Skin epidermis (tissue), 12 donors: ENCODE results near the gene LUZP2.

ENCODE experiments used
- H3K27ac ChIP-seq, 21 experiments: fragments of 200-600 bp; sonication (generic) in 11 of 21; one replicate each; pipeline ENCODE4 v1.5.0; 2020; ENCODE audit warnings: mild to moderate bottlenecking in 3 of 21, inconsistent platforms in 2 of 21, moderate library complexity in 2 of 21
- H3K4me3 ChIP-seq, 7 experiments: fragments of 200-600 bp; sonication (generic) in 2 of 7; one replicate each; pipeline ENCODE4 v1.5.0; 2020; ENCODE audit warnings: inconsistent platforms in 2 of 7, mild to moderate bottlenecking in 2 of 7, moderate library complexity in 1 of 7

Gene LUZP2

DNA sequence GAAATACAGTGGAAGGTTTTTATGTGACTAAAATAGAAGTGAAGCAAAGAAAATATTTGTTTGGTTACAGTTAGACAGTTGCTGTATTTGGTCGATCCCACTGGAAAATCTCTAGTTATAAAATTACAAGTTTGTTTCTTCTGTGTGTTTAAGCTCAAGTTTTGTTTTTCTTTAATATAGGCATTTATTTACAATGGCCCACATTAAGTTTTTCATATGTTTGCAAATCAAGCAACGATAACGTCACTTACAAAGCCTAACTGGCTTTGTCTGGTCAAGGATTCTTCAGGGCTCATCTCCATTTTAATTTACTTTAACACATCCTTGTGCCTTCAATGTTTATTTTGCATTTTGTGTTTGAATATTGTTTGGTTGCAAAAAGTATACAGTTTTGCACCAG is 270.6 kb downstream of the LUZP2 start:
- no peak overlapping the region for H3K4me3 ChIP-seq
- H3K27ac ChIP-seq: no peak overlapping the region

DNA sequence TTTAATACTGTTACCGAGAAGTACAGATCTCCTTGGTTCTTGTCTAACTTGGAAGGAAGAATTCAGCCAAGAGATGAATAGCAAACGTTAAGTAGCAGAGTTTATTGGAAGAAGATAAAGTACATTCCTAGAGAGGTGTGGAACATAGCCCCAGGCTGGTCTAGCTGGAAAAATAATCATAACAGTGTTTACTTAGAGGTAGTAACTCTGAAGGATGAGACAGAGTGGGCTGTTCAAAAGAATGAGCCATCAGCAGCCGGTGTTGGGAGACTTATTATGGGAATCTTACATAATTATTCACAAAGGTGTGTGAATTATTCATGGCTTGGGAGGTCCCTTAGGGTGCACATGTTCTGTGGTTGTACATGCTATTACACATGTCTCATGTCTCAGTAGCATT is 276.5 kb downstream of the LUZP2 start:
- H3K27ac ChIP-seq: no peak overlapping the region
- no peak overlapping the region for H3K4me3 ChIP-seq

DNA sequence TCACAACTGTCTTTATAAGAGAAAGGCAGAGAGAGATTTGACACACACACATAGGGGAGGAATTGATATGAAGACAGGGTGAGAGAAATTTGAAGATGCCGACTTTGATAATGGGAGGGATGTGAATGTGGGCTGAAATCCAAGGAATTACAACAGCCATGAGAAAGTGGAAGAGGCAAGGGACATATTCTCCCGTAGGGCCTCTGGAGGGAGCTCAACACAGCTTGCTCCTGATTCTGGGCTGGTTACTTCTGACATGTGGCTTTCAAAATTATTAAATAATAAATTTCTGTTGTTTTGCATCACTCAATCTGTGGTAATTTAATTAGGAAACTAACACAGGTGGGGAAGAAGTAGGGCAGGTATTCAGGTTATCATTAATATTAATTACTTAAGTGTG is 282.9 kb downstream of the LUZP2 start:
- no peak overlapping the region for H3K27ac ChIP-seq
- no peak overlapping the region for H3K4me3 ChIP-seq

DNA sequence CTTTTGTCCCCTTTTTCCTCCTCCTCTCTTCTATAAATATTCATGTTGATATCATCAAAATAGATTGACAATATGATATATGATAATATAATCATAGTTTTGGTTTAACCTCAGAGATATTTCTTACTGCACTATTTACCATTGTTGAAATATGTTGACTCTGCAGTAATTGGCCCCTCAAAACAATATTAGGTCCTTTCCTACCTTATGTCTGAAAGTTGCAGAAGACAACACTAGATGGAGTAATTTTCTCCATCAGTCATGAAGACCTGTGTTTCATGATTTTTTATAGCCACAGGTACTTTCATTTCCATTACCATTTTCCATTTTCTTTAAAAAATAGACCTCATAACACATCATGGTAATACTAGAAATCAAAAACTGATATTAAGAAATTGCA is 284.4 kb downstream of the LUZP2 start:
- H3K4me3 ChIP-seq: no peak overlapping the region
- H3K27ac ChIP-seq: no peak overlapping the region

DNA sequence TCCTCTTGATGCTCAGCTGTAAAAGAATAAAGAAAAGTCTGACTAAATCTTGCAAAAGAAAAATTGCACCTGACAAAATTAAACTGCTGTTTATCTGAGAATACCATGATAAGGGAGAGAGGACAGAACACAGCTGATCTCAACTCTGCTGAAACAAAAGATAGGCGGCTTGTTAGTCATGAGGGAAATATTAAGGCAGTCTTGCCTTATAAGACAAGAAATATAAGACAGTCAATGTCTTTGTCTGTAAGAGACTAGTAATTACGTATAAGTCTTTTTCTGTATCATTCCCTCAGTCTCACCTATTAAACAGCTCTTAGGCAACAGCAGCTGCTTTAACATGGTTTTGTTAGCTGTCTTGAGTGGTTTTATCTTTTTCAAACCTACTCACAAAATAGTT is 296.6 kb downstream of the LUZP2 start:
- Histone ChIP-seq H3K27ac (no peak overlapping the region), H3K4me3 (no peak overlapping the region)

DNA sequence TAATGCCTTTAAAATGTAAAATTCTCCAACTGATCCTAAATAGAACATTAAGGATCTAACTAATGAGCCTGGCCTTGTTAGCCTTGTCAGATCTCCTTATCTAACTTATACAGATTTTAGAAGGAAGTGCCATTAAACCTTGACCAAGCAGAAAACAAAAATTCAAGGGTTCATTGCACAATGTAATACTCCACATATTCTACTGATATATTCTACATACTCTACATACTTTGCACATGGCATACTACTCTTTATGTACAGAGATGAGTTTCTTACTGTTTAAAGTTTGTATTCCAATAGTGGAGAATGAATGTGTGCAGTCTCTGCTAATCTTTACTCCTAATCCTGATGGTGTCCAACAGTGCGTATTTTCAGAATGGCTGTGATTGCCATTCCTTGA is 297.2 kb downstream of the LUZP2 start:
- Histone ChIP-seq H3K27ac (no peak overlapping the region), H3K4me3 (no peak overlapping the region)

DNA sequence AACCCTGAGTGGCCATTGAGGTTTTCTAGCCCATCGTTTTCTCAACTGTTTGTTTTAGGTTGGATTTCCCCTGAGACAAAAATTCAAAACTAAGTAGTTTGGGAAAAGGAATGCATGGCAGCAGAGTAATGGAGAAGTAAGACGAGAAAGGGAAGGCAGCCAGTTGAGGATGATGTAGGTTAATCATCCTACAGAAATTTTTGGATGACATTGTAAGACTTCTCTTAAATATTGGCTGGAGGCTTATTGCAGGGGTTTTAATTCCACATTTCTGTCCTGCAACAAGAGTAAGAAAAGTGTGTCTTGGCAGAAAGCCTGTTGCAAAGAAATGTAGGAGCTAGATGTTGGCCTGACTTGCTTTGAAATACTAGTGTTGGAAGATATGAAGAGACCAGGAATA is 308.8 kb downstream of the LUZP2 start:
- Histone ChIP-seq H3K4me3 (no peak overlapping the region), H3K27ac (no peak overlapping the region)

DNA sequence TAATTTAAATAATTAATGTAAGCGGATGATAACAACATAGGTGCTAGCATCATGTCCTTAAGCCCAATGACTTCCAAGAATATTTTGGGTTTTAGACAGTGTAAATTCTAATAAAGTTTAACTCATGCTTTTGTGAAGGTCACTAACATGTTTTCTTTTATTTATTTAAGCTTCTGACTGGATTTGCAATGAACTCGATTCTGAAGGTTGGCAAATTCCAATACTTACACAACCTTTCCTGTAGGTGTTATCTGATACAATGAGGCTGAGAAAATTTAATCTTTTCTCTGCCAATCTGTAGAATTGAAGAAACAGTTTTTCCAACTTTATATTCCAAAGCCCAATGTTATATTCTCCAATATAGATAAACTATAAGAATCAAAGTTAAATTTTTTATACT is 311.3 kb downstream of the LUZP2 start:
- Histone ChIP-seq H3K4me3 (no peak overlapping the region), H3K27ac (no peak overlapping the region)

DNA sequence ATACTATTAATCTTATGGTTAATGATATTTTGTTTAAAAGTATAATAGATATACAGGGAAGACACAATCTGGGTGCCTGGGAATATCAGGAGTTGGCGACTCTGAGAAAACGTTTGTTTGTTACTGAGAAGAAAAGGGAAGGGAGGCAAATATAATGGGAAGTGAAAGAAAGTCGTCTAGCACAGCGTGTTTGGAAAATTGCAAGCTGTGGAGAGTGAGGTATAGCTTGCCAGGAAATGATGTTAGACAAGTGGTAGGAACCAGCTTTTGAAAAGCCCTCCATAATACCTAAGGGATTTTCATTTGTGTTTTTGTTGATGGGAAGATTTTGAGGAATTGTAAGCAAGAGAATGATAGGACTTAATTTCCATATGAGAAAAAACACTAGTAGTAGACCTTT is 322.2 kb downstream of the LUZP2 start:
- Histone ChIP-seq H3K27ac (no peak overlapping the region), H3K4me3 (no peak overlapping the region)

DNA sequence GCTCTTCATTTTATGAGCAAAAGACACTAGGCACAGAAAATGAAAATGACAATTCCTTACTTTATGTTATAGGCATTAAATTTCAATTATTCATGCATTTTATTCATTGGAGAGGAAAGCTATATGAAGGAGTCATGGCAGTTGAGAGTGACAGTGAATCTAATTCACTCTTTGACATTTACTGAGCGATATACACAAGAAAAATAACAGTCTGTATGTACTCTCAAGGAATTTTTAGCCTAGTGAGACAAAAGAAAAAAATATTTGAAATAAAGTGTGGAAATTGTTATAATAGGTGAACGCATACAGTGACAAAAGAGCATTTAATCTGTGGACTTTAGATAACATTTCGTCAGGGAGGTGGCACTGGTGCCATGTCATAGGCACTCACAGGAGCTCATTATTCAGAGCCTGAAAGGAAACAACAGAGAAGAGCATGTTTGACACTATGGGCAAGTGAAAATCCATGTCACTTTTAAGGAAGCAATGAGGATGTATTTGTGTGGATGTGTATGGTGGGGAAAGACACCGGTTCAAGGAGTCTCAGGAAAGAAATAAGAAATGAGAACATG is 323.1 kb downstream of the LUZP2 start:
- H3K4me3 ChIP-seq: no peak overlapping the region
- no peak overlapping the region for H3K27ac ChIP-seq

DNA sequence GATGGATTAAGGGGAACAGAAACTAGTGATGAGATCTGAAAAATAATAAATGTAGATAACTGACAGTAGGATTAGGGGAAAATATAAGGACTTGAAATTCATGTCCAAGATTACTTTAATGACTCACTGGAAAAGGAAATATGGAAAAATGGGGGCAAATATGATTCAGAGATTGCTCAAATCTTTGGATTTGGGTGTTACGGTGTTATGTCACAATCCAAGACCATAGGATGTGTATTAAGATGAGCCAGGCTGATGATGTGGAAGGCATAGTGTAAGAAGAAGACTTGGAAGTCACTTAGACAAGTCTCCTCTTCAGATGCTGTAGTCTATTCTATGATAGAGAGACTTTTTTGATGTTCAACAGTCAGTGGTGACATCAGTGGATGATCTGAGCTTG is 323.7 kb downstream of the LUZP2 start:
- H3K27ac ChIP-seq: no peak overlapping the region
- no peak overlapping the region for H3K4me3 ChIP-seq

DNA sequence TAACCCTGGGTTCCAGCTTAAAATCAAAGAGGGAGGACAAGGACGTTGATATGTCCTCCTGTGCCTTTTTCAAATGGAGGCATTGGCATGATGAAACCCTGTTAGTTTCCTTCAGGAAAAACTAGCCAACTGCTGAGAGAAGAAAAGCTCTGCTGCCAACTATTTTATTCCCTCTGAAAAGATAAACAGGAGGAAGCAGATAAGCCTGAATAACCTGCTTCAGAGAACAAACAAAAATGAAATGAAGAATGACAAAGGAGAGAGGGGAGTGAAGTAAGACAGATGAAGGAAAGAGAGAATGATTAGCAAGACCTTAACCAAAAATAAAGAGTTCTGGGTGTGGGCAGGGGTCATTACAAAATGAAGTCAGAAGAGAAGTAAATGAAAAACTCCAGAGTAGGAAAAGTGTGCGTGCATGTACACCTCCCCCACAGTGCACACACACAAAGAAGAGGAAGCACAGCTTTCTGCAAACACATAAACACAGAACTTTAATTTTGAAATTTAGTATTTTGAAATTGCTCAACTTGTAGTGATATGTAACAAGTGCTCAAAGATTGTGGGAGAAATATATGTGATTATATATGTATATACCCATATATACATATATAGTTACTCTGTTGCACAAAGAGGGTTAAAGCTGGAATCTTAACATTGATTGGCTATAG is 332.2 kb downstream of the LUZP2 start:
- Histone ChIP-seq H3K27ac (peak overlapping the region in 2 of 21 experiments; percentile 7 to 19), H3K4me3 (no peak overlapping the region)

DNA sequence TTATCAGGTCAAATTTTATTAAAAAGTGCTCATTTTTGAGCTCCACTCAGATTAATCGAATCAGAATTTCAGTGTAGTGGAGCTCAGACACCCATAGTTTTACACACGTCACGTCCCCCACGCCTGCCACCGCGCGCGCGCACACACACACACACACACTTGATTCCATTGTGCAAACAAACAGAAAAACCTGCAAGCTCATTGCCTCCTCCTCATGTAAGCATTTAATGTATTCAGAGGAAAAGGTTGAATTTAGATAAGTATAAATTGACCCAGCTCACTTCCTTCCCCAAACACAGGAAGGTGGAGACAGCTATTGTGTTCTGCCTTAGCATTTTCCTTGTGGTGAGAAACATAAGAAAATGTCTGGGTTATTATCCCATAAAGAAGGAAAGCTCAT is 336.7 kb downstream of the LUZP2 start:
- Histone ChIP-seq H3K4me3 (no peak overlapping the region), H3K27ac (no peak overlapping the region)

DNA sequence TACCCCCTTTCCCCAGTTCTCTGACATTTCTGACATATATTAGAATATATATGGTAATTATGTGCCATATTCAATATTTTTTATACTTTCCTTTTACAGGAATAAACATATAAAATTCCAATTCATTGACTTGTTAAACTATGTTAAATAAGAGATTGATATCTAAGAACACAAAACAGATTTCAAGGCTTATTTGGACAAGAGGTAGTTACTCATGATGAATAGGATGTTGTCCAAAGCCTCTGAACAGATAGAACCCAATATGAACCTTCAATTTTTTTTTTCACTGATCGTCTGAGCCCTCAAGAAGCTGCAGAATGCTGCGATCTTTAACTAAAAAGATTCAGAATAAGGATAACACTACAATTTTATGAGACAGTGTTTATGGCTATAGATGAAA is 340.3 kb downstream of the LUZP2 start:
- H3K27ac ChIP-seq: no peak overlapping the region
- no peak overlapping the region for H3K4me3 ChIP-seq

DNA sequence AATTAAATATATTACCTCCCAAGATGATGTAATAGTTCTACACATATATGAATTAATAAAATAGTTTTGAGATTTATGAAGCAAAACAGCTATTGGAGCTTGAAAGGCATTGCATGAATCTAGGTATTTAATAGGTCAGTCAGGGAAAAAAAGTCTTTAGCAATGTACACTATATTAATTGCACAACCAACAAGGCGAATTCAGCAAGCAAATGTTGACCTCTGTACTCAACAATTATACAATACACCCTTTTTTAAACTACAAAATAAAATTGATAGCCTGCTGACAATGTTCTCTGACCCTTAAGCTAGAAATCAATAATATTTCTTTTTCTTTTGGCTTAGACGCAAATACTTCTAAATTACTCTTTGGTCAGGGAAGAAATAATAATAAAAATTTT is 345.5 kb downstream of the LUZP2 start:
- no peak overlapping the region for H3K4me3 ChIP-seq
- no peak overlapping the region for H3K27ac ChIP-seq

DNA sequence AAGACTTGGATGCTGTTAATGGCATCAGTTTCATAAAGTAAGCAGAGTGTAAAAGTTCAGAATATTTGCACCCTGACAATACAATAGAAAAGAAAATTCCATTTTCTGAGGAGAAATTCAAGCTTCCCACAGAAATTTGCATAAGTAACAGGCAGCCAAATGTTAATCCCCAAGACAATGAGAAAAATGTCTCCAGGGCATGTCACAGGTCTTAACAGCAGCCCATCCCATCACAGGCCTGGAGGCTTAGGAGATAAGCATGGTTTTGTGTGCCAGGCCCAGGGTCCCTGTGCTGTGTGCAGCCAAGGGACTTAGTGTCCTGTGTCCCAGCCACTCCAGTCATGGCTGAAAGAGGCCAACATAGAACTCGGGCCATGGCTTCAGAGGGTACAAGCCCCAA is 347.6 kb downstream of the LUZP2 start:
- H3K4me3 ChIP-seq: no peak overlapping the region
- H3K27ac ChIP-seq: no peak overlapping the region

DNA sequence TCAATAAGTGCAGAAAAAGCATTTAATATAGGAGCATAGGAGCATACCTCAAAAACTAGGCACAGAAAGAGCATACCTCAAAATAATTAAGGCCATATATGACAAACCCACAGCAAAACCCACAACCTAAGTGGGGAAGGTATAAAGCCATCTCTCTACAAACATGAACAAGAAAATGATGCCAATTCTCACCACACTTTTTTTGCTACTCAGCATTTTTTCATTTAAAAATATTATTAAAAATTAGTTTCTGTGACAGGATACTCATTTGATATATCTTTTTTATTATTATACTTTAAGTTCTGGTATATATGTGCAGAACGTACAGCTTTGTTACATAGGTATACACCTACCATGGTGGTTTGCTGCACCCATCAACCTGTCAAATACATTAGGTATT is 352.0 kb downstream of the LUZP2 start:
- Histone ChIP-seq H3K27ac (no peak overlapping the region), H3K4me3 (no peak overlapping the region)

DNA sequence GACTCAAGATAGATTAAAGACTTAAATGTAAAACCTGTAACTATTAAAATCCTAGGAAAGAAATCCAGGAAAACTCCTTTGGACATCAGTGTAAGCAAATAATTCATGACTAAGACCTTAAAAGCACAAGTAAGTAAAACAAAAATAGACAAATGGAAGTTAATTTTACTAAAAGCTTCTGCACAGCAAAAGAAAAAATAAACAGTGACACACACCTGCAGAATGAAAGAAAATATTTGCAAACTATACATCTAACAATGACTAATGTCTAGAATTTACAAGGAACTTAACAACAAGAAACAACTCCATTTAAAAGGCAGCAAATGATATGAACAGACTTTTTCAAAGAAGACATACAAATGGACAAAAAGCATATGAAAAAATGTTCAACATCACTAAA is 359.1 kb downstream of the LUZP2 start:
- H3K27ac ChIP-seq: no peak overlapping the region
- H3K4me3 ChIP-seq: no peak overlapping the region

DNA sequence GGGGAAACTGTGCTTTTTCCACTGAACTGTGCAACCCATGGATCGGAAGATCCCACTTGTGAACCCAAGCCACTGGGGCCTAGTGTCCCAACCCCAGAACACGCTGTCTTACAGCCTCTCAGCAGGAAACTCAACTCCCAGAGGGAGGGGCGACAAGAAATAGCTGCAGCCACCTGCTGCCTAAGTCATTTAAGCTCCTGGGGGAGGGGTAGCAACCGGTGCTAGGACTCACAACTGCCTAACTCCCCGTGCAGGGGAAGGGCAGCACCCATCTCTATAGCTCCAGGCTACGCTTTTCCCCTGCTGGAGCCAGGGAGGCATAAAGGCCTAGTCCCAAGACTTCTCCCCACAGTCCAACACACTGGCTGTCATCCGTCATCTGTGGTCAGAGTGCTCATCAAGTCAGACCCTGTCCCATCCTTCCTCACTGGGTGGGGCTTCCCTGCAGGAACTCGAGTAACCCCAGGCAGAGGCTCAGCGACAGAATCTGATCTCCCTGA is 363.0 kb downstream of the LUZP2 start:
- Histone ChIP-seq H3K27ac (no peak overlapping the region), H3K4me3 (no peak overlapping the region)

DNA sequence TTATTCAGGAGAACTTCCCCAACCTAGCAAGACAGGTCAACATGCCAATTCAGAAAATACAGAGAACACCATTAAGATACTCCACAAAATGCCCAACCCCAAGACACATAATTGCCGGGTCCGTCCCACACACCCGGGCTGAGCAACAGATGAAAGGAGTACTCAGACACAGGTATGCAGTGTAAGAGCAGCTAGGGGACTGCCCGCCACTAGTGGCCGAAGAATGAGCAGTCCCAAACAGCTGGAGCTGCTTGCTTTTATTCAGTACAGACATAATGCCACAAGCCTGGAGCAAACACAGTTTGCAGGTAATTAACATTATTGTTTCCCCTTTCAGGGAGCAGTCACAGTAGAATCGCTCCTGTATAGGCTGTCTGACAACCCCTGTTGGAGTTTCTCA is 364.6 kb downstream of the LUZP2 start:
- Histone ChIP-seq H3K27ac (no peak overlapping the region), H3K4me3 (no peak overlapping the region)

DNA sequence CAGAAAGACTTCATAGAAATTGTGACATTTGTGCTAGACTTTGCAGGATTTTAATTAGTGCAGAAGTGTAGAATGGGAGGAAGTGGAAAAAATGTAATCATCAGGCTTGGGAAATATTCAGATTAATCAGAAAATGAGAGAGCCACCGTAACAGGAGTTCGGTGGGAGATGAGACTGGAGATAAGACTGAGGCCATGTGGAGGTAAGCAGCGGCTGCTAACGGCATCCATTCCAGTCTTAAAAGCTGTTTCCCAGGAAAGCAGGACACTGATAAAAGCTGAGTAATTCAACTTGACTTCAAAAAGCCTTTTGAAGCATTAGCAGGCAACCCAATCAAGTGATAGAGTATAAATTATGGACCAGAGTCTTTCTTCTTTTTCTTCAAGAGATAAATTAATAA is 369.9 kb downstream of the LUZP2 start:
- Histone ChIP-seq H3K27ac (no peak overlapping the region), H3K4me3 (no peak overlapping the region)

DNA sequence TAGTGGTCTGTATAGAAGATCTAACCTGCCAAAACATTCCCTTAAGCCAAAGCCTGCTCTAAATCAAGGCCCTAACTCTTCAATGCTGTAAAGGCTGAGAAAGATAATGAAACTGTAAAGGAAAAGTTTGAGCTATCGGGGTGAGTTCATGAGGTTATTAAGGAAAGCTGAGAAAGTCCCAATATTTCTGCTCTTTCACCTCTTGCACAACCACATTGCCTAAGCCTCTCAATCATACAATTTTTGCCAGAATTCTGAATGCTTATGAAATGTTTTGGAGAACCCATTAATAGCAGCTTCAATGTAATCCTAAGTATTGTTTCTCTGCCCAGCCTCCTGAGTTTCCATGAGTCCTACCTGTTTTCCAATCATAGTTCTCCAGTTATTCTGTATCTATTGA is 373.2 kb downstream of the LUZP2 start:
- no peak overlapping the region for H3K27ac ChIP-seq
- H3K4me3 ChIP-seq: no peak overlapping the region
